ENCODE results near the gene CCNY.
"Not testable (repeated sequence)": the region's sequence is repeated elsewhere in the genome, so short reads cannot be mapped to it uniquely, and the experiment has no call there.

Gene CCNY

DNA sequence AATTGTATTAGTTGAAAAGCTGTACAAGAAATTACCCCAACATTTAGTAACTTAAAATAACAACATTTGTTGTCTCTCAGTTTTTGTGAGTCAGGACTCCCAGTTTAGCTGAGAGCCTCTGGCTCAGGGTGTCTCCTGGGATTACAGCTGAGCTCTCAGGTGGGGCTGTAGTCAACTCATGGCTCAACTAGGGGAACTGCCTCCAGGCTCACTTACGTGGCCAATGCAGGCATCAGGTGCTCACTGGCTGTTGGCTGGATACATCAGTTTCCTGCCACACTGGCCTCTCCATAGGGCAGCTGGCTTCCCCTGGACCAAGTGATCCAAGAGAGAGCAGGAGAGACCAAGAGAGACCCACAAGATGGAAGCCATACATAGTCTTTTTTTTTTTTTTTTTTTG, 17.5 kb downstream of the CCNY start:
- DNase-seq = no peak

- DNase-seq = not testable (repeated sequence)
Observed at GRCh38 chr10:35354257-35354656, 17.9 kb downstream of the CCNY start.

DNA sequence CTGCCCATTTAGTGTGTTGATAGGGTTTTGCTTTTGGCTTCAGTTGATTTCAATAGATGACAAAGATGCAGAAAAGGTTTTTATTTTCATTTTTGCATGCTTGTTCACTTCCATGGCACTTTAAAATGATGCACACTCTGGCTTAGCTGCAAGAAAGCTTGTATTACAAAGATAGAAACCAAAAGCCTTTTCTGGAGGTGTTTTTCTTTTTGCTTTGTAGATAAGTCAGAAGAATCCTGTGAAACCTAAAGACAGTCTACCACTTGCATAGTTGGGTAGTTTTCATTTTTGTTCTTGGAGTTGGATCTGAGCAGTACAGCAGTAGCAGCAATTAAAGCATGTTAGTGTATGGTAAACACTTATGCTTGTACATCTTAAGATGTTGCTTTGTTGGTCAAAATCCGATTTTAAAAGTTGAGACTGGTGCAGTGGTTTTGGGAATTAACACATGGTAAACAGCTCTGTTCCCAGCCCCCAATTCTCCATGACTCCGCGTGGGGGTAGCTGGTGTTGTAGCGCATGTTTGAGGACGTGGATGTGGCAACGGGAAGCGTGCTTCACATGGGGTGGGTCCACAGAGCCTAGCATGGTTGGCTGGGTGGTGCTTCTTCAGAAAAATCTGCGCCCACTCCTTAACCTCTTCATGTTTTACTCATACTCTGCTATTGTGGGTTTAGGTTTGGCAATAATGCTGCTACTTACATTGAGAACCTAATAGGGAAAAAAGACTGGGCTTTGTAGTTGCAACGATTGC, 19.8 kb downstream of the CCNY start:
- peak in 2 of 51 donors; percentile 13 to 58 for DNase-seq

DNA sequence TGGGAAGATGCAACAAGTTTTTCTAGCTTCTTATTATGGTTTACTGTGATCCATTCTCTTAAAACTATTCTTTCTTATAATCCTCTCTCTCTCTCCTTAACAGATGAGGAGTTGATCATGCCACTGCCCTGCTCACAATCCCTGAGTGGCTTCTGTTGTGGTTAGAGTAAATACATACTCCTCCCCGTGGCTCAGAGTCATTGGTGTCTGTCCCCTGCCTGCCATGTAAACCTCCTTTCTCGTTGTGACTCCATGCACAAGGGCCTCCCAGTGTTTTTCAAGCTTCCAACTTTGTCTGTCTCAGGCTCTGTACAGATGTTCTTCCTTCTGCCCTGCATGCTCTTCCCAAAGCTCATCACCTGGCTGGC, 20.4 kb downstream of the CCNY start:
- DNase-seq = no peak

DNA sequence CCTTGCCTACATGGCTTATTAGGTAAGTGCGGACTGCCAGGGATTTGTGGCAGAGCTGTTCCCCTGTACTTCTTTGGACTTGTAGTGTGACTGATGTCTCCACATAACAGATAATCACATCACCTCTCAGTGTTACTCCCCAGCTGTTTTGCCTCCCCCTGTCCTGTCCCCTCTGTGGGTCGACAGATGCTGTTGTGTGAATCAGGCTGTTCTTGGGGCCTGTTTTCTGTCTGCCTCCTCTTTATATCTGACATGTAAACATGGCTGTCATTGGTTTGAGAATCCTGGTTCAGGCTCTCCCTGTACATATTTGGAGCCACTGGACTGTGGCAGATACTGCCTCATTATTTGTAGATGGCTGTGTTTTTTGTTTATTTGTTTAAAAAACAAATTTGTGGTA, 22.7 kb downstream of the CCNY start:
- no peak for DNase-seq

DNA sequence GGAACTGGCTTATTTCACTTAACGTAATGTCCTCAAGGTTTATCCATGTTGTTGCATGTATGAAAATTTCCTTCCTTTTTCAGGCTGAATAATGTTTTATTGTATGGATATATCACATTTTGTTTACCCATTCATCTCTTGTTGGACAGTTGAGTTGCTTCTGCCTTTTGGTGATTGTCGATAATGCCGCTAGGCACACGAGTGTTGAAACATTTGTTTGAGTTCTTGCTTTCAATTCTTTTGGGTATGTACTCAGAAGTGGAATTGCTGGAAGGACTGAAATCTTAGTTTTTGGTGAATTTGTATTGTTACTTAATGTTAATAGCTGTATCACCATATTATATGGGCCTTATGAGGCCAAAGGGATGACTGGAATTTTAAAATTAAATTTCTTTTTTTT, 23.6 kb downstream of the CCNY start:
- no peak for DNase-seq

DNA sequence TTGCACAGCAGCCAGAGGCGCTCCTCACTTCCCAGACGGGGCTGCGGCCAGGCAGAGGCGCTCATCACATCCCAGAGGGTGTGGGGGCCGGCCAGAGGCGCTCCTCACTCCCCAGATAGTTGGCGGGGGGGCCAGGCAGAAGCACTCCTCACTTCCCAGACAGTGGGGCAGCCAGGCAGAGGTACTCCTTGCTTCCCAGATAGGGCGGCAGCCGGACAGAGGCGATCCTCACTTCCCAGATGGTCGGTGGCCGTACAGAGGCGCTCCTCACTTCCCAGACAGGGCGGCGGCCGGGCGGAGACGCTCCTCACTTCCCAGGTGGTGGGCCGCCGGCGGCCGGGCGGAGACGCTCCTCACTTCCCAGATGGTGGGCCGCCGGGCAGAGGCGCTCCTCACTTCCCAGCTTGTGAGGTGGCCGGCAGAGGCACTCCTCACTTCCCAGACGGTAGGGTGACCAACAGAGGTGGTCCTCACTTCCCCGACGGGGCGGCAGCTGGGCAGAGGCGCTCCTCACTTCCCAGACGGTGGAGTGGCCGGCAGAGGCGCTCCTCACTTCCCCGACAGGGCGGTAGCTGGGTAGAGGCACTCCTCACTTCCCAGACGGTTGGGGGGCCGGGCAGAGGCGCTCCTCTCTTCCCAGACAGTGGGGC, 26.5 kb downstream of the CCNY start:
- DNase-seq = no peak

- DNase-seq = no peak
Observed at GRCh38 chr10:35363587-35363986, 27.3 kb downstream of the CCNY start.

DNA sequence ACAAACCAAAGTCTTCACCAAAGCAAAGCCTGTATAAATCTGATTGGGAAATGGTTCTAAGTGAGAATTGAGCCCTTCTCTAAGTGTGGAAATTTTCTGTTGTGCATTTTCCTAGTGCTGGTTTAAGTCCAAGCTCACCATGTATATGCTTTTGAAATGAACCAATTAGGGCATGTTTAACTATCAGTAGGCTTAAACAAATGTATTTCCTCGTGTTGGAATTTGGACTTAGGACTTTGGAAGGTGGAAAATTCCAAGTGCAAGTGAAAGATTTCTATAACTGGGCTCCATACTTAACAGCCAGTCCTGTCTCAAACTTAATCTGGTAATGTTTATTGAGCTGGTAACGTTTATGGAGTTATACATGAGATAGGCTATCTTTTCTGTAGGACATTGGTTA, 28.5 kb downstream of the CCNY start:
- DNase-seq = no peak

GRCh38 chr10:35365994-35366393, 29.7 kb downstream of the CCNY start:
- no peak for DNase-seq

DNA sequence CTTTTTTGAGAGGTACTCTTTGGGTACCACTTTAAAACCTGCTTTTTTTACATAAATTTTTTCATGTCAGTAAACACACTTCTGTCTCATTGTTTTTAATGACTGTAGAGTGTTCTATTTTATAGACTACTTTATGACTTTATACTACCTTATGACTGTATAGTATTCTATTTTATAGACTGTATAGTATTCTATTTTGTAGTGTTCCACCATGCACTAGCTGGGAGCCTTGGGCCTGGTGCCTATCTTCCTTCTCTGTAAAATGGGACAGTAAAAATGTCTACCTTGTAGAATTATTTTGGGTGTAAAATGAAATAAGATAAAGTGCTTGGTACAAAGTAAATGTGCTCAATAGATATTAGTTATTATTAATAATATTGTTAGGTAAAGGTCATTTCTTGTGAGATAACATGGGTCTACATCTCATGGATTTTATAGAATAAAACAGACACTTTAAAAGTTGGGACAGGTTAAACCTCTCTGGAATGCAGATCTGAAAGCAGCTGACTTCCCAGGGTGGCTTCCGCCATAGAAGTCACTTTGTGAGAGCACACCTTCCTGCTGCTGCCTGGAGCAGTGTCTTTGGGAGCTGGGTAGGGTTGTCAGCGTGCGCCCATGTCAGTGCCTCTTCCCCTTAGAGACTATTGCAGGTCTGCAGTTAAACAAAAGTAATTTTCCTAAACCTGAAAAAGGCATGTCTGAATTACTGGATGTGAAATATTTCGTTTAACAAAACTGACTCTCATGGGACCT, 31.0 kb downstream of the CCNY start:
- DNase-seq = no peak

DNA sequence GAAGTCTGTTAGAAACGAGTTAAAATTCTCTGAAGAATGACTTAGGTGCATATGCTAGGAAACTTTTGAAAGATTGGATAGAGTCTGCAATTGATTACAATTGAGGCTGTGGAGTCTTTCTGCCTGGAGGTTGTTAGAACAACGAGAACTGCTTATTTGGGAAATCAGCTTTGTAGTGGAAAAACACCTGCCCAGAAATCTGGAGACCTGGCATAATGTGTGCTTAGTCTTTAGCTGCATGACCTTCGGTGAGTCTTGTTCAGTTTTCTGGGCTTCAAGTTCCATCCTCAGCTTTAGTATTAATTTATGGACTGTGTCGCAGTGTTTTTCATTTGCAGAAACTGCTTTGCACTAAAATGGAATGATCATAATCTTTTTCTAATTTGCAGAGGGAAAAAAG, 31.7 kb downstream of the CCNY start:
- DNase-seq = no peak

- no peak for DNase-seq
Observed at GRCh38 chr10:35368485-35369048, 32.3 kb downstream of the CCNY start.

DNA sequence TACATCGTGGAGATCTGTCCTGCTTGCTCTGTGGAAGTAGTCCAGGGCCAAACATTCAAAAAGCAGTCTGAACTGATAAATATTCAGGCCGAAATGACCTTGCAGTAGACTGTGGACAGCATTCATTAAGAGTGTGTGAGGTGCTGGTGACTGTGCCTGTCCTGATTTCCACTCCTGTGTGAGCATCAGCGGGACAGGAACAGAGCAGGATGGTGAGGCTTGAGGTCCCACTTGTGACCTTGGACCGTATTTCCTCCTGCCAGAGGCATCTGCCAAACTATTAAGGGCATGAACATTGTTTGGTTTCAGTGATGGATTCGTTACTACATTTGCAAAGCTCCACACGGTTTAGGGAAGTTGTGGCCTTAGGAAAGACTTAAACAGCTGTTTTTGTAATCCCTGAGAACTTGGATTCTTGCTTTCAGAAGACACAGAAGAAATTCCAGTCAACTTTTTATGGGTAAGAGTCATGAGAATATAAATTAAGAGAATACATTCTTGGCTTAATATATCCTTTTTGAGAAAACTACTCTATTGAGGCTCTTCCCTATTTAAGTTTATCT, 32.8 kb downstream of the CCNY start:
- no peak for DNase-seq

GRCh38 chr10:35371731-35372130, 35.4 kb downstream of the CCNY start:
- DNase-seq = no peak

- no peak for DNase-seq
Observed at GRCh38 chr10:35372329-35372728, 36.0 kb downstream of the CCNY start.

DNA sequence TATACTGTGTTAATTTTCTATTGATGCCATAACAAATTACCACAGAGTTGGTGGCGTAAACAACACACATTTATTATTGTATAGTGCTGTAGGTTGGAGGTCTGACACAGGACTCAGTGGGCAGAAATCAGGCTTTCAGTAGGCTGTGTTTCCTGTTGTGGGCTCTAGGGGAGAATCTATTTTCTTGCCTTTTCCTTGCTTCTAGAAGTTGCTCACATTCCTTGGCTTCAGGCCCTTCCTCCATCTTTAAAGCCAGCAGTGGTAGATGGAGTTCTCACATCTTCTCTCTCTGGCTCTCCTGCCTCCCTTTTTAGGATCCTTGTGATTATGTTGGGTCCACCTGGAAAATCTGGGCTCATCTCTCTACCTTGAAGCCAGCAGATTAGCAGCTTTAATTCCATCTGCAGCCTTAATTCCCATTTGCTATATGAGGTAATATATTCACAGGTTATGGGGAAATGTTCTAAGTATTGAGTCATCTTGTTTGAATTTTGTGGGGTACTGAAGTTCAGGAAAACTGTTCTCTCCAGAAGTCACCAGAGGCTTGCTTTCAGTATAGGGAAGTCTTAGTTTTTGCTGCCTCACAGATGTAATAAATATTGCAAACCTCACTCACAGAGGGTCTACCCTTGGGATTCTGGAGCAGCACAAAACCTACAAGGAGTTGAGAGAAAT, 38.9 kb downstream of the CCNY start:
- DNase-seq = no peak

DNA sequence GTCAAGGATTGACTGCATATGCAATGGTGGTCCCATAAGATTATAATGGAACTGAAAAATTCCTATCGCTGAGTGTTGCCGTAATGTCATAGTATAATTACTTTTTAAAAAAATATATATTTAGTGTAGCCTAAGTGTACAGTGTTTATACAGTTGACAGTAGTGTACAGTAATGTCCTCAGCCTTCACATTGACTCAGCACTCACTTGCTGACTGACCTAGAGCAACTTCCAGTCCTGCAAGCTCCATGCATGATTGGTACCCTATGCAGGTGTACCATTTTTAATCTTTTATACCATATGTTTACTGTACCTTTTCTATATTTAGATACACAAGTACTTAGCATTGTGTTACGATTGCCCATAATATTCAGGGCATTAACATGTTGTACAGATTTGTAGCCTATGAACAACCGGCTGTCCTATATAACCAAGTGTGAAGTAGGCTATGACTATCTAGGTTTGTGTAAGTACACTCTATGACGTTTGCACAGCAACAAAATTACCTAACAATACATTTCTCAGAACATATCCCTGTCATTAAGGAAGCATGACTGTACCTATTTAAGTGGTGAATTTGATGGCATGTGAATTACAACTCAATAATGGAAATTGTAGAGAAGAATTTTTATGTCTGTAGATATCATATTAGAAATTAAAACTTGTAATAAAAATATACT, 40.9 kb downstream of the CCNY start:
- no peak for DNase-seq

DNA sequence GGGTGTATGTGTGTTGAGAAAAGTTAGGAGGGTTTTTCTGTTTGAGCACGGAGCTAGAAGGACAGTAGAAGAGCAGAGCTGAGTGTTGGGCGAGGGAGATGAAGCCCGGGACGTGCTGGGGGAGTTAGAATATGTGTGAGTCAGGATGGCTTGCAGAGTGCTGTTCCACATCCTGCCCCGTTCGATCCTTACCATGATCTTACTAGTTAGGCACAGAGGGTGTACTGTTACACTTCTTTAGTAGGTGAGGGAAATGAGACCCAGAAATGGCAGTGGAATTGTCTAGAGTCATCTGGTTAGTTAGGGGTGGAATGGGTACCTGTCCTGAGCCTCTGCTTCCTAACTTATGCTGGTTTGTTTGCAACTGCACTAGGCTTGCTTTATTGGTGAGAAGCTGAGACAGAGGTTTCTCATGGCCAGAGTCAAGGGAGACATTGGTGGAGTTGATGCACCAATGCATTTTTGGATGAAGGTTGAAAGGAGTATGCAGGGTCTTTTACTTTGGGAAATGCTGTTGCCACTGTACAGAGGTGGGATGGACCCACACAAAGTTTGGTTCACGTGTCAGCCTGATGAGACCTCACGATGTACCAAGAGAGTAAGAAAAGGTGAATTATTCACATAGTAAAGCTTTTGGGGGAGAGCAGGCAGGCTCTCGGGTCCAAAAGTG, 42.4 kb downstream of the CCNY start:
- no peak for DNase-seq

Measured in hypothalamus (tissue), 51 donors.